Epithelial cell of proximal tubule (primary cell): ENCODE data around the gene MUC3A. TPM values are rescaled to one million over a fixed set of nuclear protein-coding genes. Genes with fewer than 3 reads are reported as not detected.

Source experiments
- DNase-seq: peaks from one replicate; pipeline ENCODE4 v3.0.0-alpha.2; 2011; ENCODE audit warnings: low read depth
- H3K4me3 ChIP-seq: 2 replicates; pipeline ENCODE4 v1.5.1; 2011; ENCODE audit warnings: low read depth, mild to moderate bottlenecking, low read length
- total RNA-seq: library from RNA; depleted of rRNA; stranded (reverse); fragments of >200 nt; gene quantifications from 2 replicates; pipeline ENCODE4 v1.2.3, GENCODE V29; 2015
- TF ChIP-seq, protein P1 (sequence below): conservative IDR thresholded peaks from 2 replicates; pipeline ENCODE4 v1.5.1; 2012; ENCODE audit warnings: low read depth, mild to moderate bottlenecking, low read length

Gene MUC3A
- total RNA-seq, 1 donor from 2014 or later = not detected

DNA sequence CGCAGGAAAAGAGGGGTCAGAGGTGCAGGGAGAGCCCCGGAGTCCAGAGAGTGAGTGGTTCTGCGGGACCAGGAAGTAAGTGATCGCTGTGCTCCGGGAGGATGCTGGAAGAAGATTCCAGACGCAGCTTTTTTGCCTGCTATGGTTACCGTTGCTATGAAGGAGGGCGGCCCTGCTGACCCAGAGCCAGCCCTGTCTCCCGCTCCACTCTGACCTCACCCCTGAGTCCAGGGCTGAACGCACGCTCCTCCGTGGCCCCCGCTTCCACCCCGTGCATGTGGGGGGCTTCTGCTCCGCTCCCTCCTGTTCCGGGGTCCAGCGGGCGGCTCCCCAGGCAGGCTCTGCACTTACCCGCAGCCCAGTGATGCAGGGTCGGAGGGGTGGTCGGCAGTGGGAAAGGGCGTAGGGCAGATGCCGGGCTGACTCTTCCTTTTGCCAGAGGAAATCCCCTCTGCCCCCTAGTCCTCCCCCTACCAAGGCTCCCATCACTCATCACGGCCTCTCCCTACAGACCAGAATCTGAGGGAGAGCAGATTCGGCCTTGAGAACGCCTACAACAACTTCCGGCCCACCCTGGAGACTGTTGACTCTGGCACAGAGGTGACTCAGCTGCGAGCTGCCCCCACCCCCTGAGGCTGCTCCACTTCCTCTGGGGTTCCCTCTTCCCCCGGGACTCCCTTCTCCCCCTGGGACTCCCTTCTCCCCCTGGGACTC is 67.9 kb downstream of the MUC3A start:
- peak; percentile 30 for DNase-seq
- TF ChIP-seq, protein P1, sequence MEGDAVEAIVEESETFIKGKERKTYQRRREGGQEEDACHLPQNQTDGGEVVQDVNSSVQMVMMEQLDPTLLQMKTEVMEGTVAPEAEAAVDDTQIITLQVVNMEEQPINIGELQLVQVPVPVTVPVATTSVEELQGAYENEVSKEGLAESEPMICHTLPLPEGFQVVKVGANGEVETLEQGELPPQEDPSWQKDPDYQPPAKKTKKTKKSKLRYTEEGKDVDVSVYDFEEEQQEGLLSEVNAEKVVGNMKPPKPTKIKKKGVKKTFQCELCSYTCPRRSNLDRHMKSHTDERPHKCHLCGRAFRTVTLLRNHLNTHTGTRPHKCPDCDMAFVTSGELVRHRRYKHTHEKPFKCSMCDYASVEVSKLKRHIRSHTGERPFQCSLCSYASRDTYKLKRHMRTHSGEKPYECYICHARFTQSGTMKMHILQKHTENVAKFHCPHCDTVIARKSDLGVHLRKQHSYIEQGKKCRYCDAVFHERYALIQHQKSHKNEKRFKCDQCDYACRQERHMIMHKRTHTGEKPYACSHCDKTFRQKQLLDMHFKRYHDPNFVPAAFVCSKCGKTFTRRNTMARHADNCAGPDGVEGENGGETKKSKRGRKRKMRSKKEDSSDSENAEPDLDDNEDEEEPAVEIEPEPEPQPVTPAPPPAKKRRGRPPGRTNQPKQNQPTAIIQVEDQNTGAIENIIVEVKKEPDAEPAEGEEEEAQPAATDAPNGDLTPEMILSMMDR = no peak
- H3K4me3 ChIP-seq = peak overlapping the region; percentile 71

Other genes starting within 250 kb of the MUC3A start
- gene POP7, start 243.4 kb upstream of the MUC3A start, total RNA-seq = 42.7 and 79.3 TPM in 2 replicates
- gene EPO, start 229.1 kb upstream of the MUC3A start, total RNA-seq = not detected in 2 replicates
- not detected in 2 replicates for gene ZAN, start 215.9 kb upstream of the MUC3A start, total RNA-seq
- 70.3 and 99.1 TPM in 2 replicates for gene EPHB4, start 122.0 kb upstream of the MUC3A start, total RNA-seq
- gene SLC12A9, start 96.8 kb upstream of the MUC3A start, total RNA-seq = 11.4 and 18.4 TPM in 2 replicates
- gene TRIP6, start 82.1 kb upstream of the MUC3A start, total RNA-seq = 112 and 117 TPM in 2 replicates
- gene SRRT, start 74.4 kb upstream of the MUC3A start, total RNA-seq = 83.3 and 154 TPM in 2 replicates
- 0.58 and 4.3 TPM in 2 replicates for gene UFSP1, start 59.8 kb upstream of the MUC3A start, total RNA-seq
- 0.51 and 3.3 TPM in 2 replicates for gene ACHE, start 53.6 kb upstream of the MUC3A start, total RNA-seq
- gene MUC12, start 20.0 kb downstream of the MUC3A start, total RNA-seq = 1.7 TPM in 1 of 2 replicates, not detected in the other
- gene MUC17, start 70.5 kb downstream of the MUC3A start, total RNA-seq = not detected in 2 replicates
- gene TRIM56, start 135.9 kb downstream of the MUC3A start, total RNA-seq = 9.2 and 9.4 TPM in 2 replicates
- gene SERPINE1, start 177.6 kb downstream of the MUC3A start, total RNA-seq = 160 and 249 TPM in 2 replicates
- gene AP1S1, start 204.9 kb downstream of the MUC3A start, total RNA-seq = 178 and 190 TPM in 2 replicates
- 1.4 and 20.9 TPM in 2 replicates for gene VGF, start 216.0 kb downstream of the MUC3A start, total RNA-seq
- gene NAT16, start 230.8 kb downstream of the MUC3A start, total RNA-seq = 0.12 TPM in 1 of 2 replicates, not detected in the other